ENCODE measurements around the gene SYNGR3. TPM values are rescaled to one million over a fixed set of nuclear protein-coding genes. Genes with fewer than 3 reads are reported as not detected.

Gene SYNGR3
- total RNA-seq, 1 donor: 2.6 TPM

- TF ChIP-seq, protein P1, sequence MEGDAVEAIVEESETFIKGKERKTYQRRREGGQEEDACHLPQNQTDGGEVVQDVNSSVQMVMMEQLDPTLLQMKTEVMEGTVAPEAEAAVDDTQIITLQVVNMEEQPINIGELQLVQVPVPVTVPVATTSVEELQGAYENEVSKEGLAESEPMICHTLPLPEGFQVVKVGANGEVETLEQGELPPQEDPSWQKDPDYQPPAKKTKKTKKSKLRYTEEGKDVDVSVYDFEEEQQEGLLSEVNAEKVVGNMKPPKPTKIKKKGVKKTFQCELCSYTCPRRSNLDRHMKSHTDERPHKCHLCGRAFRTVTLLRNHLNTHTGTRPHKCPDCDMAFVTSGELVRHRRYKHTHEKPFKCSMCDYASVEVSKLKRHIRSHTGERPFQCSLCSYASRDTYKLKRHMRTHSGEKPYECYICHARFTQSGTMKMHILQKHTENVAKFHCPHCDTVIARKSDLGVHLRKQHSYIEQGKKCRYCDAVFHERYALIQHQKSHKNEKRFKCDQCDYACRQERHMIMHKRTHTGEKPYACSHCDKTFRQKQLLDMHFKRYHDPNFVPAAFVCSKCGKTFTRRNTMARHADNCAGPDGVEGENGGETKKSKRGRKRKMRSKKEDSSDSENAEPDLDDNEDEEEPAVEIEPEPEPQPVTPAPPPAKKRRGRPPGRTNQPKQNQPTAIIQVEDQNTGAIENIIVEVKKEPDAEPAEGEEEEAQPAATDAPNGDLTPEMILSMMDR (IDR thresholded peaks at IDR 0.05; ENCODE audit: insufficient read depth, low read depth, low read length): no peak
- no peak for DNase-seq (ENCODE audit: low read depth)
- H3K4me3 ChIP-seq (ENCODE audit: low read depth, low read length): no peak overlapping the region
Measured at GRCh38 chr16:1975432-1976215, 14.1 kb upstream of the SYNGR3 start.

- no peak overlapping the region for H3K4me3 ChIP-seq (ENCODE audit: low read depth, low read length)
- TF ChIP-seq, protein P1 (IDR thresholded peaks at IDR 0.05; ENCODE audit: insufficient read depth, low read depth, low read length): no peak
- DNase-seq (ENCODE audit: low read depth): no peak
Measured at GRCh38 chr16:1976216-1976520, 13.6 kb upstream of the SYNGR3 start.

GRCh38 chr16:1976951-1977874, 12.6 kb upstream of the SYNGR3 start:
- no peak overlapping the region for H3K4me3 ChIP-seq (ENCODE audit: low read depth, low read length)
- DNase-seq (ENCODE audit: low read depth): no peak
- TF ChIP-seq, protein P1 (IDR thresholded peaks at IDR 0.05; ENCODE audit: insufficient read depth, low read depth, low read length): no peak

GRCh38 chr16:1977875-1978268, 11.9 kb upstream of the SYNGR3 start:
- TF ChIP-seq, protein P1 (IDR thresholded peaks at IDR 0.05; ENCODE audit: insufficient read depth, low read depth, low read length): no peak
- H3K4me3 ChIP-seq (ENCODE audit: low read depth, low read length): no peak overlapping the region
- DNase-seq (ENCODE audit: low read depth): no peak

DNA sequence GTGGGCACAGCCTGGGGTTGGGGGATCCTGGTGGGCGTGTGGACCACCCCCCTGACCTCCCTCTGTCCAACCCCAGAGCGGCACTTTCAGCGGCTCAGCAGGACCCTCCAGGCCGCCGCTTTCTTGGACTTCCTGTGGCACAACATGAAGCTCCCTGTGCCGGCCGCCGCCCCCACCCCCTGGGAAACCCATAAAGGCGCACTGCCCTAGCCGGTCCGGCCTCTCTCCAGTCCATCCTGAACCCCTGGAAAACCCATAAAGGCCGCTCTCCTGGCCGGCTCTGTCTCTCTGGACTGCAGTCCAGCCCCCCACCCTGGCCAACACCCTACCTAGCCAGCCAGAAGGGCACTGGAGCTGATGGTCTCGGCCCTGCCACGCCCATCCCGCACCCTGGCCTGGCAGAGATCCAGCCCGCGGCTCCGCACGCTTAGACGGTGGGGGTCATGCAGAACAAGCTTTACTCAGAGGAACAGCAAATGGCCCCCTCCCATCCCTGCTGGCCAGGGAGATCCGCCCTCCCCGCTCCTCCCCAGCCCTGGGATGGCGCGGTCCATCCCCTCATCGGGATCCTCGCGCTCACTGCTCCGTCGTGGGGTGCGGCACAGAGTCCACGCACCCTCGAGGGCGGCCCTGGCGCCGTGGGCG, 11.2 kb upstream of the SYNGR3 start:
- no peak for DNase-seq (ENCODE audit: low read depth)
- no peak overlapping the region for H3K4me3 ChIP-seq (ENCODE audit: low read depth, low read length)
- TF ChIP-seq, protein P1 (IDR thresholded peaks at IDR 0.05; ENCODE audit: insufficient read depth, low read depth, low read length): no peak

DNA sequence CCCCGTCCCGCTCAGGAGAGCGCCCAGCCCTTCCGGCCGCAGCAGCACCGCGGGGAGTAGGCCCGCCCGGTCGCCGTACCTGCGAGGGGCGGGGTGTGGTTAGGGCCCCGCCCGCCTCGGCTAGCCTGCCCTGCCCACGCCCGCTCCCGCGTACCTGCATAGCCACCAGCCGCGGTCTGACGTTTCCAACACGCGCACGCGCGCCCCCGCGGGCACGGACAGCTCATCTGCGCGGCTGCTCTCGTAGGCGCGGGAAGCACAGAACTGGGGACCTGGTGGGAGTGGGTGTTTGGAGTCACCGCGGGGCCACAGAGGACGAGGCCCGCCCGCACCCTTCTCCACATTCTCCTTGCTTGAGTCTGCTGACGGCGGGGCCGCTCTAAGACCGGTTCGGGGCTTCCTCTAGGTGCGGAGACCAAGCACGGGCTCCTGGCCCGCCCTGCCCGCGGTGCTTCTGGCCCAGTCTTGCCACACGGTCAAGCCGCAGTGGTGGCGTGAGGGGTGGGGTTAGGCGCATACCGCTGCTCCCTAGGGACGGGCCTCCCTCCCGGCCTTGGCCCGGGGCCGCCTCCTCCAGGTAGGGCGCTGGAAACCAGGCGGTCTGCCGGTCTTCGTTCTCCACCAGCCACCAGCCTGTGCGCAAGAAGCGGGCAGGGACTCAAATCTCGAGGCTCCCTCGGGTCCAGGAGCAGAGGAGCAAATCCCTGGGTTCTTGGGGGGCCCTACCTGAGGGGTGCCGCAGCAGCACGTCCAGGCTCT, 10.3 kb upstream of the SYNGR3 start:
- TF ChIP-seq, protein P1 (IDR thresholded peaks at IDR 0.05; ENCODE audit: insufficient read depth, low read depth, low read length): no peak
- DNase-seq (ENCODE audit: low read depth): no peak
- no peak overlapping the region for H3K4me3 ChIP-seq (ENCODE audit: low read depth, low read length)

Data from fibroblast of villous mesenchyme (primary cell).